Vagina (tissue), 2 donors: ENCODE measurements around the gene GRN.

Experiments used
- CTCF ChIP-seq, 3 experiments: fragments of 450-650 bp in 2 of 3; fragments of 200-600 bp in 1 of 3; sonication (generic) in 1 of 3; IDR thresholded peaks; one replicate each; pipeline ENCODE4 v1.5.1; 2017 to 2019; ENCODE audit warnings: antibody characterized with exemption in 3 of 3, mild to moderate bottlenecking in 2 of 3, moderate library complexity in 2 of 3
- POLR2A ChIP-seq, 2 donors: fragments of 450-650 bp; IDR thresholded peaks; one replicate each; pipeline ENCODE4 v1.6.1; 2017; ENCODE audit warnings: antibody characterized with exemption in 2 of 2, mild to moderate bottlenecking in 2 of 2, moderate library complexity in 2 of 2

GRCh38 chr17:44346064-44346844 is 1.2 kb downstream of the GRN start:
- TF ChIP-seq CTCF (IDR thresholded peaks at IDR 0.05) (no peak), POLR2A (IDR thresholded peaks at IDR 0.05) (no peak)
